LNCAP (cell line): ENCODE data around the gene MCM3AP.
A peak's percentile ranks its signal among the peaks of the same experiment; 100 is the strongest.

Source experiments
- CTCF ChIP-seq: fragments of 450-650 bp; IDR thresholded peaks from 2 replicates; pipeline ENCODE4 v1.5.1; 2017; ENCODE audit warnings: mild to moderate bottlenecking

Gene MCM3AP

GRCh38 chr21:46294647-46295176 is 9.3 kb upstream of the MCM3AP start:
- no peak for TF ChIP-seq CTCF

- TF ChIP-seq CTCF = no peak
These were observed 6.2 kb upstream of the MCM3AP start for GRCh38 chr21:46291561-46291960.

- TF ChIP-seq CTCF = no peak
These were observed 4.3 kb upstream of the MCM3AP start for GRCh38 chr21:46289655-46290179.

- no peak for TF ChIP-seq CTCF
These were observed 2.1 kb upstream of the MCM3AP start for GRCh38 chr21:46287541-46287940.

GRCh38 chr21:46286648-46287002 is 1.2 kb upstream of the MCM3AP start:
- TF ChIP-seq CTCF = no peak

- TF ChIP-seq CTCF = peak; percentile 30; the same call in 1 of the 2 replicates
These were observed 593 bp upstream of the MCM3AP start, which contains the start of gene YBEY for GRCh38 chr21:46285761-46286647. Gene YBEY (plus strand): TSS chr21:46286342. CDS start chr21:46286914, 572 bp downstream.

GRCh38 chr21:46284733-46285132 is 678 bp downstream of the MCM3AP start:
- no peak for TF ChIP-seq CTCF
